Airway epithelial cell (primary cell): ENCODE data around the gene CFAP206. TPM values are rescaled to one million over a fixed set of nuclear protein-coding genes. Genes with fewer than 3 reads are reported as not detected.

Source experiments
- total RNA-seq: library from RNA; depleted of rRNA; stranded (reverse); fragments of >200 nt; gene quantifications from 2 replicates; pipeline ENCODE4 v1.2.3, GENCODE V29; 2015

CFAP206 gene, protein sequence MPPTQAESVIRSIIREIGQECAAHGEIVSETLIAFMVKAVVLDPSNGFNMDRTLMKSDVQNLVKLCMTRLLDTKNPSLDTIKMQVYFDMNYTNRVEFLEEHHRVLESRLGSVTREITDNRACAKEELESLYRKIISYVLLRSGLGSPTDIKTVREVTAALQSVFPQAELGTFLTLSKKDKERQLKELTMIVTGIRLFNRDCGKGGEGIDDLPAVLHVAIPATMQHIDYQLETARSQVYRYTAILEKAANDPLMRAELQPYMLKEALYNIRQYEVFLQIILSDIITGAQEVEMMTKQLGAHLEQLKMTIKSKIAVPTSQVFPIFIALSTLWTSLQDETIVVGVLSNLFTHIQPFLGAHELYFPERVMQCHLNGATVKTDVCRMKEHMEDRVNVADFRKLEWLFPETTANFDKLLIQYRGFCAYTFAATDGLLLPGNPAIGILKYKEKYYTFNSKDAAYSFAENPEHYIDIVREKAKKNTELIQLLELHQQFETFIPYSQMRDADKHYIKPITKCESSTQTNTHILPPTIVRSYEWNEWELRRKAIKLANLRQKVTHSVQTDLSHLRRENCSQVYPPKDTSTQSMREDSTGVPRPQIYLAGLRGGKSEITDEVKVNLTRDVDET
- total RNA-seq, result 0.14 TPM in 1 of 2 replicates, not detected in the other

DNA sequence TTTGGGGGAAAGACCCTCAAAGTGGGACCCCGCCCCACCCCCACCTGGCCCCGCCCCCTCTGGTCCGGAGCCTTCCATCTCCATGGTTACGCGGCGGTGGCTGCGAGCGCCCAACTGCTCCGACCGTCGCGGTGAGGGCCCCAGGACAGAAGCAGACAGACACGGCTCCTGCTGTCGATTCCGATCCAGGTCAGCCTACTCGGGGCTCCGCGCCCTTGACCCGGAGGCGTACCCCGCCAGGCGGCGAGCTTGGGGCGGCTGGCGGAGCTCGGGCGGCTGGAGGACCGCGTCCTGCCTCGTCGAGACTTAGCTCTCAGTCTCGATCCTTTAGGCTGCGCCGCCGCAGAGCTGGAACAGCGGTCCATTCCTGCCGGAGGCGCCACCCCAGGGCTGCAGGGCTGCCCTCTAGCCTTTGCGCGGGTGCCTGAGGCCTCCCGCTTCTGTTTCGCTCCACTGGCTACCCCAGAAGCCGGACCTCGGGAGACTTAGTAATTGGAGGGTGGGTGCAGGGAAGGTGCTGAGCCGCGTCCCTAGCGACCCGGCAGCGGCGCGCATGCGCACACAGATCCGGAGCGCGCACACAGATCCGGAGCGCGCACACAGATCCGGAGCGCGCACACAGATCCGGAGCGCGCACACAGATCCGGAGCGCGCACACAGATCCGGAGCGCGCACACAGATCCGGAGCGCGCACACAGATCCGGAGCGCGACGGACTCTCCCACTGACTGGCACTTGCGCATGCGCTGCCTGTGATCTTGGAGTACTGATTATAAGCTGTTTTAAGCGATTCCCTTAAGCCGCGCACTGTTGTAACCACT is at the start of gene CFAP206:
TSS of gene CFAP206 (plus strand) at position 72 of the 820 bp plus-strand sequence. CDS start 1,868 bp downstream, outside the sequence.

DNA sequence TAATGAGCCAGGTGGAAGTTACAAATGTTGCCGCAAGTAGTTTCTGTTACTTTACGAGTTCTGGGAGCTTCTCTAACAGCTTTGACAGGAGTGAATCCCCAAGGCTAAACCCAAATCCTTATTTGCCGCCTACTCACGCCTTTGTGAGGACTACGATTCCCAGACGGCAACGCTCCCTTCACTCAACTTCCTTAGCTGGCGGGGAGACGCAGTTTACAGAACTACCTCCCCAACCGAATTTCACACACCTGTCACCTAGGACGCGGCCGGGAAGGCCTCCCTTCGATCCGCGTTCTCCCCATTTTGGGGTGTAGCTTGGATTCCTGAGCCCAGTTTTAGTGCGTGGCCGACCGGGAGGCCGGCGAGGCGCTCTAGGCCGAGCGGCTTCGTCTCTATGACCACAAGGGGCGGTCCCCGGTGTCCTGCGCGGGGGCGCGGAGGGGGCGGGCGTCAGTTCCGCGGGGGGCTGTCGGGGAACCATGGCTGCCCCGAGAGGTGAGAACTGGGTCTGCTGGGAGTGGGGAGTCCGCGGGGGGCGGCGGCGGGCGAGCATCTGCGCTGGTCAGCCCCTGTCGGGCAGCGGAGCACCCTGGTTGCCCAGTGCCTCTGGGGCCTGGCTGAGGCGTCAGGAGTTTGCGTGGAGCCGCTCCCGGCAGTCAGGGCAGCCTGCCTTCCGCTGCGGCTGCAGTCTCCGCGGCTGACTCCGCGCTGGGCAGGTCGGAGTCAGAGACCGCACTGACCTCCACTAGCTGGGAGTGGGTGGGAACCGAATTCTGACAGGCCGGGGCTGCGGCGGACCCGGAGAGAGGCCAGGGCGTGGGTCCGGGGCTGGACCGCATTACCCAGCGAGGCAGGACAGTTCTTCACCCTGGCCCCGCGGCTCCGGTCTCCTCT is 65.0 kb downstream of the CFAP206 start, which contains the start of gene SLC35A1:
TSS of gene SLC35A1 (plus strand) at position 450 of the 894 bp plus-strand sequence. CDS start at position 480, 30 bp downstream.

Other genes starting within 250 kb of the CFAP206 start
- 3.6 and 3.7 TPM in 2 replicates for gene SMIM8, start 85.4 kb upstream of the CFAP206 start, total RNA-seq
- gene GJB7, start 78.7 kb upstream of the CFAP206 start, total RNA-seq, result not detected in 2 replicates
- 0.56 and 1.1 TPM in 2 replicates for gene C6orf163, start 63.2 kb upstream of the CFAP206 start, total RNA-seq
- 8.5 and 12.2 TPM in 2 replicates for gene SLC35A1, start 65.0 kb downstream of the CFAP206 start, total RNA-seq
- gene RARS2, start 182.0 kb downstream of the CFAP206 start, total RNA-seq, result 21.4 and 21.6 TPM in 2 replicates
- gene ORC3, start 182.2 kb downstream of the CFAP206 start, total RNA-seq, result 14.5 and 21.4 TPM in 2 replicates